NCI-H146 treated with DMSO at 0.1 percent for 48 hours (cell line): Measurements from ENCODE around the gene CCDC91.

Experiments
- DNase-seq: peaks from one replicate; lab custom pipeline; 2025; ENCODE audit not compliant: unreplicated experiment; lab: John Stamatoyannopoulos, UW

CCDC91 gene

GRCh38 chr12:28574746-28575592 is 384.7 kb downstream of the CCDC91 start:
- DNase-seq: no peak

GRCh38 chr12:28575593-28576205 is 385.4 kb downstream of the CCDC91 start:
- no peak for DNase-seq

GRCh38 chr12:28578361-28578760 is 388.1 kb downstream of the CCDC91 start:
- no peak for DNase-seq

- no peak for DNase-seq
Measured at GRCh38 chr12:28578833-28579252, 388.6 kb downstream of the CCDC91 start.

- DNase-seq: no peak
Measured at GRCh38 chr12:28582672-28583376, 392.6 kb downstream of the CCDC91 start.

- no peak for DNase-seq
Measured at GRCh38 chr12:28583701-28584261, 393.5 kb downstream of the CCDC91 start.

GRCh38 chr12:28585146-28585545 is 394.9 kb downstream of the CCDC91 start:
- DNase-seq: no peak

- DNase-seq: no peak
Measured at GRCh38 chr12:28586481-28586880, 396.2 kb downstream of the CCDC91 start.

- no peak for DNase-seq
Measured at GRCh38 chr12:28591831-28592230, 401.6 kb downstream of the CCDC91 start.
